HG03432 (cell line): ENCODE results near the gene PRPF40B.
A peak's percentile ranks its signal among the peaks of the same experiment; 100 is the strongest.

Source experiments
- ATAC-seq: cut with Tn5 transposase; IDR thresholded peaks from one replicate; pipeline ENCODE4 v1.9.1; 2021; ENCODE audit warnings: mild to moderate bottlenecking, moderate library complexity; ENCODE audit not compliant: unreplicated experiment

PRPF40B gene

GRCh38 chr12:49655595-49656236 is 32.4 kb downstream of the PRPF40B start:
- no peak for ATAC-seq

GRCh38 chr12:49658276-49658675 is 34.9 kb downstream of the PRPF40B start:
- ATAC-seq, result no peak

GRCh38 chr12:49659753-49660152 is 36.4 kb downstream of the PRPF40B start:
- no peak for ATAC-seq

- ATAC-seq, result no peak
Observed at GRCh38 chr12:49661191-49661590, 37.8 kb downstream of the PRPF40B start.

GRCh38 chr12:49661746-49662145 is 38.4 kb downstream of the PRPF40B start:
- ATAC-seq, result no peak

GRCh38 chr12:49662998-49663843 is 39.9 kb downstream of the PRPF40B start:
- ATAC-seq, result peak; percentile 73

GRCh38 chr12:49664167-49664566 is 40.8 kb downstream of the PRPF40B start:
- no peak for ATAC-seq

- ATAC-seq, result no peak
Observed at GRCh38 chr12:49664591-49665239, 41.4 kb downstream of the PRPF40B start.

GRCh38 chr12:49665384-49665783 is 42.0 kb downstream of the PRPF40B start:
- no peak for ATAC-seq

- no peak for ATAC-seq
Observed at GRCh38 chr12:49666176-49666575, 42.8 kb downstream of the PRPF40B start.

GRCh38 chr12:49667325-49668090 is 44.1 kb downstream of the PRPF40B start:
- no peak for ATAC-seq

- no peak for ATAC-seq
Observed at GRCh38 chr12:49669796-49670195, 46.4 kb downstream of the PRPF40B start.

GRCh38 chr12:49671031-49671765 is 47.8 kb downstream of the PRPF40B start:
- ATAC-seq, result peak; percentile 40

GRCh38 chr12:49672301-49673217 is 49.2 kb downstream of the PRPF40B start:
- ATAC-seq, result no peak

GRCh38 chr12:49673446-49674317 is 50.3 kb downstream of the PRPF40B start:
- no peak for ATAC-seq

- ATAC-seq, result no peak
Observed at GRCh38 chr12:49674318-49674981, 51.1 kb downstream of the PRPF40B start.

GRCh38 chr12:49675137-49675536 is 51.8 kb downstream of the PRPF40B start:
- ATAC-seq, result no peak

- ATAC-seq, result no peak
Observed at GRCh38 chr12:49678711-49679110, 55.4 kb downstream of the PRPF40B start.
